ENCODE data around the gene HBA1. TPM values are rescaled to one million over a fixed set of nuclear protein-coding genes. Genes with fewer than 3 reads are reported as not detected.
"Not testable (repeated sequence)": the region's sequence is repeated elsewhere in the genome, so short reads cannot be mapped to it uniquely, and the experiment has no call there.

HBA1 gene
- total and polyA plus RNA-seq, 2 donors (not counting 3 experiments of a cell fraction or from before 2014, with no cell fraction given) = not detected

DNA sequence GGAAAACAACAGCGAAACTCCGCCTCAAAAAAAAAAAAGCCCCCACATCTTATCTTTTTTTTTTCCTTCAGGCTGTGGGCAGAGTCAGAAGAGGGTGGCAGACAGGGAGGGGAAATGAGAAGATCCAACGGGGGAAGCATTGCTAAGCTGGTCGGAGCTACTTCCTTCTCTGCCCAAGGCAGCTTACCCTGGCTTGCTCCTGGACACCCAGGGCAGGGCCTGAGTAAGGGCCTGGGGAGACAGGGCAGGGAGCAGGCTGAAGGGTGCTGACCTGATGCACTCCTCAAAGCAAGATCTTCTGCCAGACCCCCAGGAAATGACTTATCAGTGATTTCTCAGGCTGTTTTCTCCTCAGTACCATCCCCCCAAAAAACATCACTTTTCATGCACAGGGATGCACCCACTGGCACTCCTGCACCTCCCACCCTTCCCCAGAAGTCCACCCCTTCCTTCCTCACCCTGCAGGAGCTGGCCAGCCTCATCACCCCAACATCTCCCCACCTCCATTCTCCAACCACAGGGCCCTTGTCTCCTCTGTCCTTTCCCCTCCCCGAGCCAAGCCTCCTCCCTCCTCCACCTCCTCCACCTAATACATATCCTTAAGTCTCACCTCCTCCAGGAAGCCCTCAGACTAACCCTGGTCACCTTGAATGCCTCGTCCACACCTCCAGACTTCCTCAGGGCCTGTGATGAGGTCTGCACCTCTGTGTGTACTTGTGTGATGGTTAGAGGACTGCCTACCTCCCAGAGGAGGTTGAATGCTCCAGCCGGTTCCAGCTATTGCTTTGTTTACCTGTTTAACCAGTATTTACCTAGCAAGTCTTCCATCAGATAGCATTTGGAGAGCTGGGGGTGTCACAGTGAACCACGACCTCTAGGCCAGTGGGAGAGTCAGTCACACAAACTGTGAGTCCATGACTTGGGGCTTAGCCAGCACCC lies 1.2 kb upstream of the HBA1 start:
- no peak overlapping the region for H3K4me3 ChIP-seq (replicated peaks in 1 of 3; ENCODE audit: insufficient read depth in 1 of 3, low read depth in 1 of 3, low read length in 3 of 3)
- DNase-seq (ENCODE audit: low read depth, low spot score) = no peak
- ChIA-PET POLR2A (interaction anchor here (0.7 kb wide), 1 partner anchor 54 kb away, joined by 3 read pairs; no protein-coding TSS in a partner anchor), CTCF (interaction anchor here (1.8 kb wide), 1 partner anchor 68 kb away, joined by 9 read pairs; no protein-coding TSS in a partner anchor)
- no peaks in the 10 kb centered on the region for H3K79me2 ChIP-seq (ENCODE audit: control insufficient read depth, insufficient read depth, low read length)
- no peak overlapping the region for H3K4me2 ChIP-seq (ENCODE audit: insufficient read depth, low read length)
- H3K9me1 ChIP-seq (replicated peaks; ENCODE audit: control insufficient read depth, extremely low read depth, insufficient read depth, low read length) = no peaks in the 10 kb centered on the region
- no peak overlapping the region for H2AFZ ChIP-seq (ENCODE audit: low read depth, low read length)
- no peak for FAIRE-seq
- no peaks in the 10 kb centered on the region for H3K36me3 ChIP-seq (ENCODE audit: control insufficient read depth in 2 of 2, extremely low read depth in 1 of 2, insufficient read depth in 2 of 2, low read length in 2 of 2)
- dilution Hi-C loops (cut with MboI; ENCODE audit: extremely low pct_ligation_motif_present, low sequenced_read_pairs) = no loop called here
- peaks cover 43 to 47% of the 10 kb centered on the region in 2 experiments for H3K27me3 ChIP-seq (ENCODE audit: control insufficient read depth in 2 of 2, insufficient read depth in 2 of 2, low read length in 2 of 2)
- BruUV-seq (replicated peaks) = no TSS peak
- H4K20me1 ChIP-seq (replicated peaks; ENCODE audit: control insufficient read depth, extremely low read depth, insufficient read depth, low read length) = no peaks in the 10 kb centered on the region
- TF ChIP-seq EZH2 (IDR thresholded peaks at IDR 0.05; ENCODE audit: borderline replicate concordance, low read depth, low read length, severe bottlenecking) (no peak), POLR2A (IDR thresholded peaks at IDR 0.05; ENCODE audit: low read depth, low read length) (no peak), FOS (IDR thresholded peaks at IDR 0.05; ENCODE audit: borderline replicate concordance, insufficient read depth, low read length) (no peak), GATA2 (IDR thresholded peaks at IDR 0.05; ENCODE audit: insufficient read depth, insufficient read length, low read depth, low read length) (no peak)
- TF ChIP-seq, protein P1, sequence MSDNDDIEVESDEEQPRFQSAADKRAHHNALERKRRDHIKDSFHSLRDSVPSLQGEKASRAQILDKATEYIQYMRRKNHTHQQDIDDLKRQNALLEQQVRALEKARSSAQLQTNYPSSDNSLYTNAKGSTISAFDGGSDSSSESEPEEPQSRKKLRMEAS (IDR thresholded peaks at IDR 0.05; ENCODE audit: insufficient read depth, insufficient read length) = no peak
- intact Hi-C loops (cut with micrococcal nuclease) = no loop called here
- no peaks in the 10 kb centered on the region for H3K4me1 ChIP-seq (ENCODE audit: control insufficient read depth, extremely low read depth, insufficient read depth, low read length)
- H3K9ac ChIP-seq (replicated peaks; ENCODE audit: extremely low read depth, insufficient read depth, low read length) = no peak overlapping the region
- H3K9me3 ChIP-seq (replicated peaks; ENCODE audit: control insufficient read depth, insufficient read depth, low read length) = no peaks in the 10 kb centered on the region
- no peak overlapping the region for H3K27ac ChIP-seq (ENCODE audit: insufficient read depth, low read depth, low read length)

DNA sequence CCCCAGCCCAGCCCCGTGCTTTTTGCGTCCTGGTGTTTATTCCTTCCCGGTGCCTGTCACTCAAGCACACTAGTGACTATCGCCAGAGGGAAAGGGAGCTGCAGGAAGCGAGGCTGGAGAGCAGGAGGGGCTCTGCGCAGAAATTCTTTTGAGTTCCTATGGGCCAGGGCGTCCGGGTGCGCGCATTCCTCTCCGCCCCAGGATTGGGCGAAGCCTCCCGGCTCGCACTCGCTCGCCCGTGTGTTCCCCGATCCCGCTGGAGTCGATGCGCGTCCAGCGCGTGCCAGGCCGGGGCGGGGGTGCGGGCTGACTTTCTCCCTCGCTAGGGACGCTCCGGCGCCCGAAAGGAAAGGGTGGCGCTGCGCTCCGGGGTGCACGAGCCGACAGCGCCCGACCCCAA lies 474 bp upstream of the HBA1 start:
- H3K4me3 ChIP-seq (replicated peaks in 1 of 3; ENCODE audit: insufficient read depth in 1 of 3, low read depth in 1 of 3, low read length in 3 of 3) = not testable (repeated sequence)

More for the DNA sequence above, 474 bp upstream of the HBA1 start:
- FAIRE-seq = peak; percentile 42
- dilution Hi-C loops (cut with MboI; ENCODE audit: extremely low pct_ligation_motif_present, low sequenced_read_pairs); DNase-seq (ENCODE audit: low read depth, low spot score); H4K20me1 ChIP-seq (replicated peaks; ENCODE audit: control insufficient read depth, extremely low read depth, insufficient read depth, low read length); intact Hi-C loops (cut with micrococcal nuclease); POLR2A ChIA-PET; H3K9ac ChIP-seq (replicated peaks; ENCODE audit: extremely low read depth, insufficient read depth, low read length); H3K4me2 ChIP-seq (ENCODE audit: insufficient read depth, low read length); H3K9me3 ChIP-seq (replicated peaks; ENCODE audit: control insufficient read depth, insufficient read depth, low read length); H3K9me1 ChIP-seq (replicated peaks; ENCODE audit: control insufficient read depth, extremely low read depth, insufficient read depth, low read length); H3K79me2 ChIP-seq (ENCODE audit: control insufficient read depth, insufficient read depth, low read length); H3K4me1 ChIP-seq (ENCODE audit: control insufficient read depth, extremely low read depth, insufficient read depth, low read length); H3K27ac ChIP-seq (ENCODE audit: insufficient read depth, low read depth, low read length); BruUV-seq (replicated peaks); H3K36me3 ChIP-seq (ENCODE audit: control insufficient read depth in 2 of 2, extremely low read depth in 1 of 2, insufficient read depth in 2 of 2, low read length in 2 of 2); H2AFZ ChIP-seq (ENCODE audit: low read depth, low read length): not testable (repeated sequence)
- CTCF ChIA-PET = interaction anchor here (1.8 kb wide), 1 partner anchor 69 kb away, joined by 9 read pairs; no protein-coding TSS in a partner anchor
- H3K27me3 ChIP-seq (ENCODE audit: control insufficient read depth in 2 of 2, insufficient read depth in 2 of 2, low read length in 2 of 2) = peaks cover 40 to 43% of the 10 kb centered on the region in 2 experiments

All from endothelial cell of umbilical vein (primary cell).